Measurements from ENCODE around the gene ATG3.
"Not testable (repeated sequence)": the region's sequence is repeated elsewhere in the genome, so short reads cannot be mapped to it uniquely, and the experiment has no call there.

GRCh38 chr3:112494448-112494767 lies 67.4 kb downstream of the ATG3 start:
- TF ChIP-seq EZH2phosphoT487 (IDR thresholded peaks at IDR 0.05; ENCODE audit: unreplicated experiment); POLR2AphosphoS5 (IDR thresholded peaks at IDR 0.05; ENCODE audit: low read depth); CTCF (conservative IDR thresholded peaks at IDR 0.05; ENCODE audit: low read depth in 2 of 2); NANOG (IDR thresholded peaks at IDR 0.05; ENCODE audit: borderline replicate concordance): not testable (repeated sequence)
- TF ChIP-seq, protein P1, sequence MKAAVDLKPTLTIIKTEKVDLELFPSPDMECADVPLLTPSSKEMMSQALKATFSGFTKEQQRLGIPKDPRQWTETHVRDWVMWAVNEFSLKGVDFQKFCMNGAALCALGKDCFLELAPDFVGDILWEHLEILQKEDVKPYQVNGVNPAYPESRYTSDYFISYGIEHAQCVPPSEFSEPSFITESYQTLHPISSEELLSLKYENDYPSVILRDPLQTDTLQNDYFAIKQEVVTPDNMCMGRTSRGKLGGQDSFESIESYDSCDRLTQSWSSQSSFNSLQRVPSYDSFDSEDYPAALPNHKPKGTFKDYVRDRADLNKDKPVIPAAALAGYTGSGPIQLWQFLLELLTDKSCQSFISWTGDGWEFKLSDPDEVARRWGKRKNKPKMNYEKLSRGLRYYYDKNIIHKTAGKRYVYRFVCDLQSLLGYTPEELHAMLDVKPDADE (IDR thresholded peaks at IDR 0.05), result not testable (repeated sequence)

All from GM23338 (cell line).